MV-4-11 (cell line): ENCODE results near the gene LTBP3.

Experiments used
- DNase-seq: peaks from one replicate; lab custom pipeline; 2025; lab: John Stamatoyannopoulos, UW

The LTBP3 gene

GRCh38 chr11:65554057-65554818 lies 3.9 kb downstream of the LTBP3 start:
- DNase-seq = no peak

- peak; percentile 59 for DNase-seq
These were observed 4.7 kb downstream of the LTBP3 start for GRCh38 chr11:65553301-65554001.

GRCh38 chr11:65552388-65552951 lies 5.7 kb downstream of the LTBP3 start:
- no peak for DNase-seq

GRCh38 chr11:65551572-65552387 lies 6.4 kb downstream of the LTBP3 start:
- DNase-seq = peak; percentile 59

GRCh38 chr11:65549096-65549495 lies 9.1 kb downstream of the LTBP3 start:
- DNase-seq = no peak

GRCh38 chr11:65548395-65548794 lies 9.8 kb downstream of the LTBP3 start:
- no peak for DNase-seq

- DNase-seq = no peak
These were observed 10.6 kb downstream of the LTBP3 start for GRCh38 chr11:65547446-65548125.

- DNase-seq = peak; percentile 64
These were observed 11.8 kb downstream of the LTBP3 start for GRCh38 chr11:65546217-65546958.

GRCh38 chr11:65545853-65546216 lies 12.3 kb downstream of the LTBP3 start:
- DNase-seq = no peak

GRCh38 chr11:65542738-65543390 lies 15.3 kb downstream of the LTBP3 start:
- DNase-seq = no peak

GRCh38 chr11:65541093-65541982 lies 16.8 kb downstream of the LTBP3 start:
- DNase-seq = no peak

GRCh38 chr11:65540290-65541092 lies 17.7 kb downstream of the LTBP3 start:
- peak; percentile 80 for DNase-seq

- no peak for DNase-seq
These were observed 18.3 kb downstream of the LTBP3 start for GRCh38 chr11:65539744-65540289.

- DNase-seq = no peak
These were observed 19.0 kb downstream of the LTBP3 start for GRCh38 chr11:65538915-65539743.

- DNase-seq = no peak
These were observed 19.8 kb downstream of the LTBP3 start for GRCh38 chr11:65538232-65538914.

- no peak for DNase-seq
These were observed 20.4 kb downstream of the LTBP3 start for GRCh38 chr11:65537620-65538231.

- DNase-seq = no peak
These were observed 20.9 kb downstream of the LTBP3 start for GRCh38 chr11:65537296-65537597.
